Osteoblast (primary cell): Measurements from ENCODE around the gene UPK2. TPM values are rescaled to one million over a fixed set of nuclear protein-coding genes. Genes with fewer than 3 reads are reported as not detected.

Experiments
- DNase-seq: peaks from one replicate; pipeline ENCODE4 v3.0.0; 2011; ENCODE audit warnings: low spot score, mixed read lengths; ENCODE audit not compliant: insufficient read length; ENCODE audit errors: missing footprints
- H2AFZ ChIP-seq: 2 replicates; pipeline ENCODE4 v1.6.0; 2011; ENCODE audit warnings: mild to moderate bottlenecking, low read length
- H3K27ac ChIP-seq: 2 replicates; pipeline ENCODE4 v1.5.1; 2011; ENCODE audit warnings: mild to moderate bottlenecking, low read depth, low read length, moderate library complexity
- H3K27me3 ChIP-seq: 2 replicates; pipeline ENCODE4 v1.6.0; 2012; ENCODE audit warnings: mild to moderate bottlenecking, control low read depth, inconsistent platforms, low read length, moderate library complexity; ENCODE audit not compliant: insufficient read depth
- H3K36me3 ChIP-seq: 2 replicates; pipeline ENCODE4 v1.5.1; 2011; ENCODE audit warnings: mild to moderate bottlenecking, low read length, control low read depth, moderate library complexity; ENCODE audit not compliant: insufficient read depth
- H3K4me1 ChIP-seq: 2 replicates; pipeline ENCODE4 v1.5.1; 2011; ENCODE audit warnings: mild to moderate bottlenecking, low read length, control low read depth, moderate library complexity; ENCODE audit not compliant: insufficient read depth
- H3K4me2 ChIP-seq: 2 replicates; pipeline ENCODE4 v1.6.0; 2011; ENCODE audit warnings: mild to moderate bottlenecking, low read length; ENCODE audit not compliant: insufficient read depth
- H3K4me3 ChIP-seq: fragments of 200-600 bp; sonication (generic); 3 replicates; pipeline ENCODE4 v1.5.1; 2012; ENCODE audit warnings: mild to moderate bottlenecking, low read length, inconsistent platforms; ENCODE audit not compliant: insufficient read depth
- H3K79me2 ChIP-seq: 2 replicates; pipeline ENCODE4 v1.6.0; 2012; ENCODE audit warnings: mild to moderate bottlenecking, low read length, control low read depth, inconsistent platforms; ENCODE audit not compliant: insufficient read depth
- H3K9me3 ChIP-seq: 2 replicates; pipeline ENCODE4 v1.5.1; 2011; ENCODE audit warnings: low read depth, low read length, control low read depth
- H4K20me1 ChIP-seq: 2 replicates; pipeline ENCODE4 v1.6.0; 2012; ENCODE audit warnings: mild to moderate bottlenecking, low read length, control low read depth; ENCODE audit not compliant: insufficient read depth
- CTCF ChIP-seq: IDR thresholded peaks from 2 replicates; pipeline ENCODE4 v1.5.1; 2011; ENCODE audit warnings: mild to moderate bottlenecking, low read depth, low read length, moderate library complexity; ENCODE audit errors: extremely low read depth
- total RNA-seq: library from RNA; depleted of rRNA; stranded (reverse); fragments of >200 nt; gene quantifications from 2 replicates; pipeline ENCODE4 v1.2.3, GENCODE V29; 2012

Gene UPK2
- total RNA-seq, 1 donor: not detected

GRCh38 chr11:118911113-118911879 lies 44.8 kb upstream of the UPK2 start:
- peak overlapping the region; percentile 81 for H3K4me2 ChIP-seq
- no peaks in the 10 kb centered on the region for H3K27me3 ChIP-seq
- peak; percentile 80 for DNase-seq
- H3K27ac ChIP-seq: peak overlapping the region; percentile 99
- TF ChIP-seq CTCF: no peak
- peaks cover 22% of the 10 kb centered on the region for H3K36me3 ChIP-seq
- no peaks in the 10 kb centered on the region for H3K9me3 ChIP-seq
- peak overlapping the region; percentile 57 for H3K4me3 ChIP-seq
- H4K20me1 ChIP-seq: peaks cover 26% of the 10 kb centered on the region
- peak overlapping the region; percentile 23 for H2AFZ ChIP-seq
- peaks cover 71% of the 10 kb centered on the region for H3K4me1 ChIP-seq
- H3K79me2 ChIP-seq: peaks cover 88% of the 10 kb centered on the region

- Histone ChIP-seq H3K36me3 (peaks cover 13% of the 10 kb centered on the region), H3K27me3 (no peaks in the 10 kb centered on the region), H3K79me2 (peaks cover 88% of the 10 kb centered on the region), H3K4me3 (peak overlapping the region; percentile 57), H3K4me1 (peaks cover 79% of the 10 kb centered on the region), H3K9me3 (no peaks in the 10 kb centered on the region), H3K27ac (peak overlapping the region; percentile 99), H4K20me1 (peaks cover 17% of the 10 kb centered on the region), H3K4me2 (peak overlapping the region; percentile 81), H2AFZ (peak overlapping the region; percentile 23)
- peak; percentile 94 for DNase-seq
- no peak for TF ChIP-seq CTCF
These were observed 44.0 kb upstream of the UPK2 start for GRCh38 chr11:118911880-118912741.

GRCh38 chr11:118912742-118913410 lies 43.2 kb upstream of the UPK2 start:
- DNase-seq: peak; percentile 90
- H3K36me3 ChIP-seq: peaks cover 6% of the 10 kb centered on the region
- no peak overlapping the region for H2AFZ ChIP-seq
- peaks cover 14% of the 10 kb centered on the region for H4K20me1 ChIP-seq
- peak overlapping the region; percentile 81 for H3K4me2 ChIP-seq
- peaks cover 86% of the 10 kb centered on the region for H3K79me2 ChIP-seq
- no peaks in the 10 kb centered on the region for H3K27me3 ChIP-seq
- no peaks in the 10 kb centered on the region for H3K9me3 ChIP-seq
- no peak for TF ChIP-seq CTCF
- H3K27ac ChIP-seq: peak overlapping the region; percentile 99
- H3K4me3 ChIP-seq: no peak overlapping the region
- peaks cover 87% of the 10 kb centered on the region for H3K4me1 ChIP-seq
